Measurements from ENCODE around the gene ACER2. TPM values are rescaled to one million over a fixed set of nuclear protein-coding genes. Genes with fewer than 3 reads are reported as not detected.
A peak's percentile ranks its signal among the peaks of the same experiment; 100 is the strongest.

ACER2 gene
- total RNA-seq, 1 experiment from 2014 or later: 9.6 TPM

GRCh38 chr9:19424176-19424779 lies 15.5 kb downstream of the ACER2 start:
- Mint-ChIP-seq H3K27me3 (ENCODE audit: low read depth) (no peaks in the 10 kb centered on the region), H3K36me3 (ENCODE audit: insufficient read depth in 1 of 3, low read depth in 3 of 3) (peaks cover 5 to 44% (median 44%) of the 10 kb centered on the region in 3 experiments; a peak in 6 of 7 replicates), H3K9me3 (no peaks in the 10 kb centered on the region), H3K4me1 (peaks cover 15 to 16% of the 10 kb centered on the region in 2 experiments), H3K4me3 (no peak overlapping the region; a peak in 1 of 5 replicates), H3K27ac (peak overlapping the region; percentile 27 to 45 (median 45); a peak in 6 of 7 replicates)
- no CpG with 5 or more reads among the region's 3 CpGs for WGBS (ENCODE audit: extremely low coverage, insufficient read length, low lambda C conversion rate)
- H3K14ac ChIP-seq (ENCODE audit: insufficient read depth, low read length): no peak overlapping the region
- H3T11ph ChIP-seq (ENCODE audit: low read length): no peak overlapping the region
- H2BK5ac ChIP-seq (ENCODE audit: insufficient read length, low read length): no peak overlapping the region
- no peak for TF ChIP-seq CTCF (conservative IDR thresholded peaks at IDR 0.05)
- H3K27ac ChIP-seq (ENCODE audit: insufficient read length, low read depth, low read length): peak overlapping the region; percentile 16
- no peak overlapping the region for H3K4me2 ChIP-seq (ENCODE audit: insufficient read depth, insufficient read length, low read length)
- H2AK5ac ChIP-seq (ENCODE audit: insufficient read length, low read length): no peak overlapping the region
- H3K9me3 ChIP-seq (ENCODE audit: control insufficient read depth, low read depth, low read length): no peaks in the 10 kb centered on the region
- no peak overlapping the region for H4K5ac ChIP-seq (ENCODE audit: insufficient read length, low read depth, low read length)
- H2BK12ac ChIP-seq (ENCODE audit: insufficient read length, low read depth, low read length): no peak overlapping the region
- no peak overlapping the region for H2BK120ac ChIP-seq (ENCODE audit: low read depth, low read length, poor library complexity, severe bottlenecking)
- H3K9ac ChIP-seq (ENCODE audit: extremely low read depth, insufficient read length, low read length): no peak overlapping the region
- no peak overlapping the region for H2BK15ac ChIP-seq (ENCODE audit: low read depth, low read length)
- H3K4ac ChIP-seq (ENCODE audit: low read depth, low read length): no peak overlapping the region
- H3K56ac ChIP-seq (ENCODE audit: insufficient read length, low read depth, low read length): no peak overlapping the region
- H4K91ac ChIP-seq (ENCODE audit: insufficient read length, low read depth, low read length): no peak overlapping the region
- H2BK20ac ChIP-seq (ENCODE audit: low read depth, low read length, poor library complexity, severe bottlenecking): no peak overlapping the region
- no peaks in the 10 kb centered on the region for H3K23me2 ChIP-seq (ENCODE audit: insufficient read length, low read depth, low read length, poor library complexity, severe bottlenecking)
- H2AFZ ChIP-seq (ENCODE audit: low read length): no peak overlapping the region
- no peaks in the 10 kb centered on the region for H3K79me1 ChIP-seq (ENCODE audit: insufficient read depth, low read depth, low read length, poor library complexity, severe bottlenecking)
- H3K18ac ChIP-seq (ENCODE audit: insufficient read length, low read depth, low read length): no peak overlapping the region
- H4K20me1 ChIP-seq (ENCODE audit: control insufficient read depth, insufficient read depth, insufficient read length): no peaks in the 10 kb centered on the region
- no peak for DNase-seq
- no peaks in the 10 kb centered on the region for H3K27me3 ChIP-seq (ENCODE audit: insufficient read depth, low read length)
- H3K4me1 ChIP-seq (ENCODE audit: insufficient read depth, low read length): peaks cover 14% of the 10 kb centered on the region
- no peaks in the 10 kb centered on the region for H3K79me2 ChIP-seq (ENCODE audit: insufficient read depth, low read length)
- H3K23ac ChIP-seq (ENCODE audit: insufficient read length, low read depth, low read length): no peak overlapping the region
- no peak overlapping the region for H4K8ac ChIP-seq (replicated peaks; ENCODE audit: insufficient read length, low read depth, low read length)

Data from H9 (cell line).